Trophoblast cell (in vitro differentiated cells and primary cell): ENCODE measurements around the gene ARFGAP1.
A peak's percentile ranks its signal among the peaks of the same experiment; 100 is the strongest.

Source experiments
- DNase-seq, 2 donors: peaks; one replicate each; pipeline ENCODE4 v3.0.0-alpha.2; 2016
- H2AFZ ChIP-seq: 2 replicates; pipeline ENCODE4 v1.6.1; 2013; ENCODE audit warnings: low read length, moderate library complexity, mild to moderate bottlenecking; ENCODE audit not compliant: insufficient read depth, poor library complexity
- H2AK5ac ChIP-seq: 2 replicates; pipeline ENCODE4 v1.6.1; 2013; ENCODE audit warnings: mild to moderate bottlenecking, low read length
- H2BK120ac ChIP-seq: 2 replicates; pipeline ENCODE4 v1.6.1; 2013; ENCODE audit warnings: low read length, mild to moderate bottlenecking, moderate library complexity; ENCODE audit not compliant: insufficient read depth, poor library complexity
- H2BK12ac ChIP-seq: 2 replicates; pipeline ENCODE4 v1.6.1; 2013; ENCODE audit warnings: mild to moderate bottlenecking, low read length, moderate library complexity
- H2BK5ac ChIP-seq: 2 replicates; pipeline ENCODE4 v1.6.1; 2013; ENCODE audit warnings: low read length, low read depth, moderate library complexity, mild to moderate bottlenecking; ENCODE audit not compliant: poor library complexity
- H3K14ac ChIP-seq: 2 replicates; pipeline ENCODE4 v1.6.1; 2013; ENCODE audit warnings: mild to moderate bottlenecking, low read length
- H3K18ac ChIP-seq: 2 replicates; pipeline ENCODE4 v1.6.1; 2013; ENCODE audit warnings: mild to moderate bottlenecking, low read length
- H3K23ac ChIP-seq: 2 replicates; pipeline ENCODE4 v1.6.1; 2013; ENCODE audit warnings: low read length
- H3K27ac ChIP-seq: 2 replicates; pipeline ENCODE4 v1.5.1; 2013; ENCODE audit warnings: low read depth, mild to moderate bottlenecking, inconsistent platforms, low read length, moderate library complexity
- H3K27me3 ChIP-seq: 2 replicates; pipeline ENCODE4 v1.6.1; 2013; ENCODE audit warnings: inconsistent platforms, mild to moderate bottlenecking, low read length, moderate library complexity; ENCODE audit not compliant: insufficient read depth
- H3K36me3 ChIP-seq, 2 experiments: 1 replicate in 1 of 2; 2 replicates in 1 of 2; pipeline ENCODE4 v1.6.1; 2013; ENCODE audit warnings: low read length in 2 of 2, mild to moderate bottlenecking in 2 of 2, moderate library complexity in 1 of 2; ENCODE audit not compliant: insufficient read depth in 2 of 2, control insufficient read depth in 1 of 2
- H3K4ac ChIP-seq: 2 replicates; pipeline ENCODE4 v1.6.1; 2013; ENCODE audit warnings: low read depth, mild to moderate bottlenecking, low read length, moderate library complexity
- H3K4me1 ChIP-seq, 2 experiments: 1 replicate in 1 of 2; 2 replicates in 1 of 2; pipeline ENCODE4 v1.6.1; 2013; ENCODE audit warnings: low read length in 2 of 2, mild to moderate bottlenecking in 2 of 2, moderate library complexity in 1 of 2; ENCODE audit not compliant: insufficient read depth in 2 of 2, control insufficient read depth in 1 of 2
- H3K4me2 ChIP-seq: 2 replicates; pipeline ENCODE4 v1.6.1; 2013; ENCODE audit warnings: inconsistent platforms, mild to moderate bottlenecking, low read length, moderate library complexity
- H3K4me3 ChIP-seq: 2 replicates; pipeline ENCODE4 v1.5.1; 2013; ENCODE audit warnings: mild to moderate bottlenecking, low read depth, low read length, inconsistent platforms
- H3K79me1 ChIP-seq: one replicate; pipeline ENCODE4 v1.6.1; 2013; ENCODE audit warnings: low read length
- H3K79me2 ChIP-seq: 2 replicates; pipeline ENCODE4 v1.6.1; 2013; ENCODE audit warnings: low read length, mild to moderate bottlenecking; ENCODE audit not compliant: control insufficient read depth, insufficient read depth, poor library complexity
- H3K9ac ChIP-seq: 2 replicates; pipeline ENCODE4 v1.6.1; 2013; ENCODE audit warnings: mild to moderate bottlenecking, low read length
- H3K9me3 ChIP-seq: 2 replicates; pipeline ENCODE4 v1.6.1; 2013; ENCODE audit warnings: low read depth, mild to moderate bottlenecking, control low read depth, inconsistent platforms, low read length; ENCODE audit not compliant: insufficient read depth
- H4K12ac ChIP-seq: 2 replicates; pipeline ENCODE4 v1.6.1; 2013; ENCODE audit warnings: low read depth, mild to moderate bottlenecking, low read length, moderate library complexity
- H4K8ac ChIP-seq: 2 replicates; pipeline ENCODE4 v1.6.1; 2013; ENCODE audit warnings: low read depth, mild to moderate bottlenecking, low read length, moderate library complexity
- H4K91ac ChIP-seq: one replicate; pipeline ENCODE4 v1.6.1; 2013; ENCODE audit warnings: low read depth, mild to moderate bottlenecking, low read length, moderate library complexity
- WGBS: extraction: QIAGEN DNeasy Blood & Tissue Kit; methylation state at CpG from one replicate; pipeline ENCODE4 v1.1.7; 2013; ENCODE audit warnings: missing lambda C conversion rate; ENCODE audit not compliant: insufficient read length, insufficient coverage; ENCODE audit errors: extremely low coverage; 5-methylcytosine and 5-hydroxymethylcytosine counted together

Gene ARFGAP1

GRCh38 chr20:63238514-63239125, 34.0 kb upstream of the ARFGAP1 start:
- no peak for DNase-seq
- no peak overlapping the region for H4K12ac ChIP-seq
- H4K8ac ChIP-seq = no peak overlapping the region
- H2AFZ ChIP-seq = no peak overlapping the region
- H2AK5ac ChIP-seq = peak overlapping the region; percentile 43
- no peak overlapping the region for H3K4ac ChIP-seq
- no peak overlapping the region for H3K4me3 ChIP-seq
- H3K27me3 ChIP-seq = no peaks in the 10 kb centered on the region
- H3K27ac ChIP-seq = no peak overlapping the region
- H3K36me3 ChIP-seq = peaks cover 0 to 4% of the 10 kb centered on the region in 2 experiments
- H2BK5ac ChIP-seq = peak overlapping the region; percentile 7
- H3K4me1 ChIP-seq = peaks cover 39 to 41% of the 10 kb centered on the region in 2 experiments
- H3K14ac ChIP-seq = peak overlapping the region; percentile 16
- peaks cover 39% of the 10 kb centered on the region for H3K79me1 ChIP-seq
- H3K18ac ChIP-seq = peak overlapping the region; percentile 23
- no peak overlapping the region for H3K4me2 ChIP-seq
- H3K9ac ChIP-seq = no peak overlapping the region
- peak overlapping the region; percentile 33 for H4K91ac ChIP-seq
- H3K9me3 ChIP-seq = no peaks in the 10 kb centered on the region
- no peak overlapping the region for H3K23ac ChIP-seq
- no CpG with 5 or more reads among the region's 16 CpGs for WGBS
- peak overlapping the region; percentile 16 for H2BK12ac ChIP-seq
- H3K79me2 ChIP-seq = peaks cover 7% of the 10 kb centered on the region
- H2BK120ac ChIP-seq = peak overlapping the region; percentile 14

DNA sequence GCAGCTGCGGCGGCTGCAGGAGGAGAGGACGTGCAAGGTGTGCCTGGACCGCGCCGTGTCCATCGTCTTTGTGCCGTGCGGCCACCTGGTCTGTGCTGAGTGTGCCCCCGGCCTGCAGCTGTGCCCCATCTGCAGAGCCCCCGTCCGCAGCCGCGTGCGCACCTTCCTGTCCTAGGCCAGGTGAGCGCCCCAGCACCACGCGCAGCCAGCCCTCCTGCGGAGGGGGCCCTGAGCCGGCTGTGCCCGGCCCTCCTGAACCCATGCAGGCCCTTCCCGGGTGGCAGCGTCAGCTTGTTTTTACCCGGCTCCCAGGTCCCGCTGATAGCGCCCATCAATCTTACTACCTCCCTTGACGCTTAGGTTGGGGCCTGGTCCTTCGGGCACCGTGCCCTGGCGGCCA, 33.2 kb upstream of the ARFGAP1 start:
- no peak overlapping the region for H3K18ac ChIP-seq
- H3K36me3 ChIP-seq = peaks cover 0 to 4% of the 10 kb centered on the region in 2 experiments
- no peak for DNase-seq
- no peak overlapping the region for H4K8ac ChIP-seq
- no peak overlapping the region for H3K4me3 ChIP-seq
- no peak overlapping the region for H3K9ac ChIP-seq
- peaks cover 31% of the 10 kb centered on the region for H3K79me1 ChIP-seq
- H3K4me2 ChIP-seq = no peak overlapping the region
- H4K12ac ChIP-seq = no peak overlapping the region
- no peak overlapping the region for H3K23ac ChIP-seq
- H3K4me1 ChIP-seq = peaks cover 31 to 33% of the 10 kb centered on the region in 2 experiments
- no peaks in the 10 kb centered on the region for H3K27me3 ChIP-seq
- no peak overlapping the region for H2BK5ac ChIP-seq
- no peak overlapping the region for H2BK12ac ChIP-seq
- no peaks in the 10 kb centered on the region for H3K9me3 ChIP-seq
- H4K91ac ChIP-seq = peak overlapping the region; percentile 33
- no peak overlapping the region for H2AK5ac ChIP-seq
- H3K14ac ChIP-seq = no peak overlapping the region
- H2BK120ac ChIP-seq = no peak overlapping the region
- H3K27ac ChIP-seq = no peak overlapping the region
- no CpG with 5 or more reads among the region's 30 CpGs for WGBS
- no peak overlapping the region for H3K4ac ChIP-seq
- H3K79me2 ChIP-seq = peaks cover 2% of the 10 kb centered on the region
- no peak overlapping the region for H2AFZ ChIP-seq

- Histone ChIP-seq H3K4me3 (no peak overlapping the region), H3K14ac (no peak overlapping the region), H3K27ac (no peak overlapping the region), H3K9me3 (no peaks in the 10 kb centered on the region), H3K79me1 (peaks cover 26% of the 10 kb centered on the region), H4K12ac (no peak overlapping the region), H2BK120ac (no peak overlapping the region), H3K27me3 (no peaks in the 10 kb centered on the region), H3K23ac (no peak overlapping the region), H3K79me2 (peaks cover 2% of the 10 kb centered on the region), H3K9ac (no peak overlapping the region), H2AFZ (no peak overlapping the region), H2AK5ac (peak overlapping the region; percentile 18), H2BK5ac (no peak overlapping the region), H3K4ac (no peak overlapping the region), H3K36me3 (peaks cover 0 to 6% of the 10 kb centered on the region in 2 experiments), H2BK12ac (no peak overlapping the region), H3K4me1 (peaks cover 27 to 31% of the 10 kb centered on the region in 2 experiments), H3K4me2 (no peak overlapping the region), H3K18ac (no peak overlapping the region), H4K8ac (no peak overlapping the region), H4K91ac (no peak overlapping the region)
- no peak for DNase-seq
- WGBS = no CpG with 5 or more reads among the region's 11 CpGs
These were observed 32.6 kb upstream of the ARFGAP1 start for GRCh38 chr20:63240004-63240403.

GRCh38 chr20:63241272-63241671, 31.3 kb upstream of the ARFGAP1 start:
- Histone ChIP-seq H3K4ac (no peak overlapping the region), H3K23ac (no peak overlapping the region), H3K14ac (peak overlapping the region; percentile 32), H3K79me2 (no peaks in the 10 kb centered on the region), H4K12ac (no peak overlapping the region), H4K91ac (peak overlapping the region; percentile 36), H2AFZ (no peak overlapping the region), H2BK5ac (no peak overlapping the region), H4K8ac (no peak overlapping the region), H2BK12ac (peak overlapping the region; percentile 15), H3K4me3 (no peak overlapping the region), H3K9ac (no peak overlapping the region), H2AK5ac (peak overlapping the region; percentile 35), H3K27ac (no peak overlapping the region), H3K79me1 (peaks cover 14% of the 10 kb centered on the region), H3K27me3 (no peaks in the 10 kb centered on the region), H3K36me3 (peaks cover 1 to 11% of the 10 kb centered on the region in 2 experiments), H2BK120ac (peak overlapping the region; percentile 10), H3K18ac (no peak overlapping the region), H3K4me1 (peaks cover 15 to 19% of the 10 kb centered on the region in 2 experiments), H3K9me3 (no peaks in the 10 kb centered on the region), H3K4me2 (no peak overlapping the region)
- WGBS = no CpG with 5 or more reads among the region's 11 CpGs
- no peak for DNase-seq
